Activated CD4-positive, CD25-positive, alpha-beta regulatory T cell treated with anti-CD3 and anti-CD28 coated beads, Interleukin-2, amount 50 U/mL, for 72 hours (primary cell): Measurements from ENCODE around the gene HTRA1.

Experiments used
- DNase-seq: peaks from one replicate; pipeline ENCODE4 v3.0.0; 2021

Gene HTRA1

GRCh38 chr10:122475100-122475499, 13.7 kb downstream of the HTRA1 start:
- DNase-seq: no peak

- no peak for DNase-seq
Measured at GRCh38 chr10:122475591-122476332, 14.4 kb downstream of the HTRA1 start.

- no peak for DNase-seq
Measured at GRCh38 chr10:122476333-122476695, 15.0 kb downstream of the HTRA1 start.

GRCh38 chr10:122477436-122477835, 16.1 kb downstream of the HTRA1 start:
- DNase-seq: no peak

- DNase-seq: no peak
Measured at GRCh38 chr10:122478971-122479370, 17.6 kb downstream of the HTRA1 start.

- DNase-seq: no peak
Measured at GRCh38 chr10:122480146-122480833, 18.9 kb downstream of the HTRA1 start.

GRCh38 chr10:122481296-122482056, 20.1 kb downstream of the HTRA1 start:
- no peak for DNase-seq

- no peak for DNase-seq
Measured at GRCh38 chr10:122484276-122485060, 23.1 kb downstream of the HTRA1 start.

GRCh38 chr10:122485670-122486069, 24.3 kb downstream of the HTRA1 start:
- no peak for DNase-seq

- no peak for DNase-seq
Measured at GRCh38 chr10:122486406-122487080, 25.2 kb downstream of the HTRA1 start.

- no peak for DNase-seq
Measured at GRCh38 chr10:122487174-122487765, 25.9 kb downstream of the HTRA1 start.

GRCh38 chr10:122490268-122490667, 28.9 kb downstream of the HTRA1 start:
- DNase-seq: no peak

- DNase-seq: no peak
Measured at GRCh38 chr10:122490786-122491680, 29.7 kb downstream of the HTRA1 start.

- DNase-seq: no peak
Measured at GRCh38 chr10:122492006-122492405, 30.7 kb downstream of the HTRA1 start.

GRCh38 chr10:122492999-122493481, 31.7 kb downstream of the HTRA1 start:
- no peak for DNase-seq

- DNase-seq: no peak
Measured at GRCh38 chr10:122493761-122494160, 32.4 kb downstream of the HTRA1 start.

GRCh38 chr10:122494173-122494820, 32.9 kb downstream of the HTRA1 start:
- DNase-seq: no peak

GRCh38 chr10:122494833-122495232, 33.5 kb downstream of the HTRA1 start:
- no peak for DNase-seq

GRCh38 chr10:122495406-122496340, 34.3 kb downstream of the HTRA1 start:
- no peak for DNase-seq
